Uterus (tissue), 2 donors: ENCODE measurements around the gene DEDD2.

Source experiments
- CTCF ChIP-seq, 4 experiments: fragments of 200-600 bp in 2 of 4; fragments of 450-650 bp in 2 of 4; sonication (generic) in 2 of 4; IDR thresholded peaks; one replicate each; pipeline ENCODE4 v1.5.1; 2016 to 2019; ENCODE audit warnings: antibody characterized with exemption in 4 of 4, mild to moderate bottlenecking in 2 of 4, moderate library complexity in 1 of 4
- POLR2A ChIP-seq, 2 donors: fragments of 450-650 bp; IDR thresholded peaks; one replicate each; pipeline ENCODE4 v1.6.1; 2016; ENCODE audit warnings: antibody characterized with exemption in 2 of 2, mild to moderate bottlenecking in 1 of 2, moderate library complexity in 1 of 2

GRCh38 chr19:42174958-42175734 is 42.3 kb downstream of the DEDD2 start:
- TF ChIP-seq CTCF (IDR thresholded peaks at IDR 0.05) (no peak), POLR2A (IDR thresholded peaks at IDR 0.05) (no peak)
